Activated T-cell treated with anti-CD3 and anti-CD28 coated beads, Interleukin-2, amount 50 U/mL, for 4 hours (primary cell): ENCODE results near the gene PPP3CA. TPM values are rescaled to one million over a fixed set of nuclear protein-coding genes. Genes with fewer than 3 reads are reported as not detected.

Source experiments
- ATAC-seq, 2 donors: fragments of 200-7000 bp; cut with Tn5 transposase; one replicate each; pipeline ENCODE4 v1.10.0; 2021
- DNase-seq: peaks from one replicate; pipeline ENCODE4 v3.0.0-alpha.2; 2020
- H3K27me3 Mint-ChIP-seq: one replicate; pipeline ENCODE4 v1.8.0; 2021; ENCODE audit warnings: low read depth, mixed read lengths
- H3K36me3 Mint-ChIP-seq: one replicate; pipeline ENCODE4 v1.8.0; 2022; ENCODE audit warnings: mixed read lengths; ENCODE audit not compliant: insufficient read depth
- H3K4me1 Mint-ChIP-seq: one replicate; pipeline ENCODE4 v1.8.0; 2021; ENCODE audit warnings: low read depth, mixed read lengths
- H3K4me3 Mint-ChIP-seq: one replicate; pipeline ENCODE4 v1.8.0; 2021; ENCODE audit warnings: mild to moderate bottlenecking, moderate library complexity, mixed read lengths
- H3K9me3 Mint-ChIP-seq: one replicate; pipeline ENCODE4 v1.8.0; 2021; ENCODE audit warnings: mixed read lengths
- total RNA-seq, 3 donors: library from RNA; stranded (reverse); gene quantifications; one replicate each; pipeline ENCODE4 v1.2.1, GENCODE V29; 2021

PPP3CA gene
- total RNA-seq, 3 donors from 2014 or later: 6.7 to 11.6 (median 9.4) TPM

- peaks cover 2% of the 10 kb centered on the region for H3K36me3 Mint-ChIP-seq
- no peaks in the 10 kb centered on the region for H3K9me3 Mint-ChIP-seq
- H3K4me3 Mint-ChIP-seq: no peak overlapping the region
- peaks cover 26% of the 10 kb centered on the region for H3K4me1 Mint-ChIP-seq
- ATAC-seq (no peak), DNase-seq (no peak)
- no peaks in the 10 kb centered on the region for H3K27me3 Mint-ChIP-seq
Measured at GRCh38 chr4:101269682-101270081, 77.6 kb downstream of the PPP3CA start.

DNA sequence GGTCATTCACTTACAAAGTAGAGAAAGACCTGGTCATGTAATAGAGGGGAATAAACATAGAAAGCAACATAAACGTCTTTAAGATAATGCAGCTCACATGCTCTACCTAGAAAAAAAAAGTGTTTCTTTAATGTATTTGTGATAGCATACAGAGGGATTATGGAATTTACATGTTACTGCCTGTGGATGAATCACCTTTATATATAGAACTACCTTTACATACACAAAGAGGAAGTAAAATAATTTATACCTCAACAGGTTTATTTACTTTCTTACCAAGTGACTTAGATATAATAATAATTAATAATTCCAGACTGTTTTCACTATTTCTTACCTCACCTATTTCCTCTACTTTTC, 81.5 kb downstream of the PPP3CA start:
- Mint-ChIP-seq H3K36me3 (no peaks in the 10 kb centered on the region), H3K4me3 (no peak overlapping the region), H3K9me3 (no peaks in the 10 kb centered on the region), H3K27me3 (no peaks in the 10 kb centered on the region), H3K4me1 (peaks cover 36% of the 10 kb centered on the region)
- ATAC-seq (no peak), DNase-seq (no peak)

DNA sequence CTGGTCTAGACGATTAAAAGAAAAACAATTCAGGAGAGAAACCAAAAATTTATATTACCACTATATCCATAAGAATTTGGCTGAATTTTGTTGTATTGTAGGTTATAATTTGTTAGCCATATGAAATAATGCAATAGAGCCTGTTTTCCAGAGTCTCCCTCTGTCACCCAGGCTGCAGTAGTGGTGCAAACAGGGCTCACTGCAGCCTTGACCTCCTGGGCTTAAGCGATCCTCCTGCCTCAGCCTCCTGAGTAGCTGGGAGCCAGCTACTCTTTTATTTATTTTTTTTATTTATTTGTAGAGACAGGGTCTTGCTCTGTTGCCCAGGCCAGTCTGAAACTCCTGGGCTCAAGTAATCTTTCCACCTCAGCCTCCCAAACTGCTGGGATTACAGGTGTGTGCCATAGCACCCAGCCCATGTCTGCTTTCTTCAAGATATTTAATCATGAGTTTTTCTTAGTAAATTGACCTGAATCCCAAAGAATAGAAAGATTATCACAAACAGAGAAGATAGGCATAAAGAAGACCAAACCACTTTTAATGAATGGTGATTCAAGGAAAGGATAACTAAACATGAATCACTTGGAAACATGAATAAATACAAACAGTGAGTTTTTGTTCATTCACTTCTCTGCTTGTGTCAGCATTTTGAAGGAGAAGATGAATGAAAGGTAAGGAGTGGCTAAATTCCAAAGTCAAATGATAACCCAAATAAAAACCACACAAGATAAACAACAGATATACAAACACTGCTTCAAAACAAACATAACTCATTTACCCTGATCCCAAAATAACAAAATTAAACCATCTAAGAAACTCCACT, 82.1 kb downstream of the PPP3CA start:
- Mint-ChIP-seq H3K27me3 (no peaks in the 10 kb centered on the region), H3K4me3 (no peak overlapping the region), H3K9me3 (no peaks in the 10 kb centered on the region), H3K4me1 (peaks cover 41% of the 10 kb centered on the region), H3K36me3 (no peaks in the 10 kb centered on the region)
- ATAC-seq: no peak
- no peak for DNase-seq

GRCh38 chr4:101264512-101264911, 82.8 kb downstream of the PPP3CA start:
- Mint-ChIP-seq H3K4me1 (peaks cover 43% of the 10 kb centered on the region), H3K9me3 (no peaks in the 10 kb centered on the region), H3K36me3 (peaks cover 3% of the 10 kb centered on the region), H3K4me3 (no peak overlapping the region), H3K27me3 (no peaks in the 10 kb centered on the region)
- ATAC-seq (no peak), DNase-seq (no peak)

DNA sequence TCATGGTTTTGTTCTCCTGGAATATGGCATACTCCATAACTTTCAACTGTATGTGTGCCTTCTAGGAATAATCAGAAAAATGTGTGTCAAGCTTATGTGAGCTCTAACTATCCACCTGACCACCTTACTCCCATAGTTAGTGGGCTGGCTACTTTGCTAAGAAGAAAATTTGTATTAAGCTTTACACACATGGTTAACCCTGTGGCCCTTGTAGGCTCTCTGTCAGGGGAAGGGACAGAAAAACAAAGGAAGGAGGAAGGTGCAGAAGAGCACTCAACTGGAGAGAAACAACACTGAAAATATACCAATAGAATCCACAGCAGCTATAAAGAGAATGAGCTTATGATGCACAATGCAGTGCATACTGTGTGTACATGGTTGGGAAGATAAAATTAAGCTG, 84.6 kb downstream of the PPP3CA start:
- Mint-ChIP-seq H3K27me3 (no peaks in the 10 kb centered on the region), H3K4me1 (peaks cover 47% of the 10 kb centered on the region), H3K36me3 (peaks cover 3% of the 10 kb centered on the region), H3K9me3 (no peaks in the 10 kb centered on the region), H3K4me3 (no peak overlapping the region)
- ATAC-seq: no peak
- DNase-seq: no peak

- H3K36me3 Mint-ChIP-seq: peaks cover 3% of the 10 kb centered on the region
- ATAC-seq (peak in 1 of 2 donors; percentile 48), DNase-seq (no peak)
- no peaks in the 10 kb centered on the region for H3K27me3 Mint-ChIP-seq
- H3K4me1 Mint-ChIP-seq: peaks cover 54% of the 10 kb centered on the region
- no peak overlapping the region for H3K4me3 Mint-ChIP-seq
- no peaks in the 10 kb centered on the region for H3K9me3 Mint-ChIP-seq
Measured at GRCh38 chr4:101259876-101260275, 87.5 kb downstream of the PPP3CA start.

DNA sequence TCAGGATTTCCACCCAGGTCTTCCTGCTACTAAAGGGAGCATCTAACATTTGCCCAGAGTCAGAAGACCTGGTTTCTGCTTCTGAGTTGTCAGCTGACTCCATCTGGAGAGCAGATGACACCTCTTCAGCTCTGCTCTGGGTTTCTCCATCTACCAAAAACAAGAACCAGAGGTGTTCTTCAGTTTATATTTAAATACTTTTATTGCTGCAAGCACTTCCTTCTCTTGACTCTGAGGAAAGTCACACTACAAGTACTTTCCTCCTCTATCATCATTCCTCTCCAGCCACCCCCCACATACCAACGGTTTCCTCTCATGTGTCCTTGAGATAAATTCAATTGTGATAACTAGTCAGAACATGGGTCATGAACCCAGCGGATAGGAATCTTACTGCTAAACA, 88.4 kb downstream of the PPP3CA start:
- H3K9me3 Mint-ChIP-seq: no peaks in the 10 kb centered on the region
- no peak overlapping the region for H3K4me3 Mint-ChIP-seq
- H3K4me1 Mint-ChIP-seq: peaks cover 51% of the 10 kb centered on the region
- peak in 1 of 2 donors; percentile 38 for ATAC-seq
- H3K36me3 Mint-ChIP-seq: peaks cover 3% of the 10 kb centered on the region
- H3K27me3 Mint-ChIP-seq: no peaks in the 10 kb centered on the region
- DNase-seq: no peak

- ATAC-seq (no peak), DNase-seq (no peak)
- H3K36me3 Mint-ChIP-seq: peaks cover 3% of the 10 kb centered on the region
- peaks cover 53% of the 10 kb centered on the region for H3K4me1 Mint-ChIP-seq
- H3K27me3 Mint-ChIP-seq: no peaks in the 10 kb centered on the region
- H3K4me3 Mint-ChIP-seq: no peak overlapping the region
- no peaks in the 10 kb centered on the region for H3K9me3 Mint-ChIP-seq
Measured at GRCh38 chr4:101256222-101256621, 91.1 kb downstream of the PPP3CA start.

DNA sequence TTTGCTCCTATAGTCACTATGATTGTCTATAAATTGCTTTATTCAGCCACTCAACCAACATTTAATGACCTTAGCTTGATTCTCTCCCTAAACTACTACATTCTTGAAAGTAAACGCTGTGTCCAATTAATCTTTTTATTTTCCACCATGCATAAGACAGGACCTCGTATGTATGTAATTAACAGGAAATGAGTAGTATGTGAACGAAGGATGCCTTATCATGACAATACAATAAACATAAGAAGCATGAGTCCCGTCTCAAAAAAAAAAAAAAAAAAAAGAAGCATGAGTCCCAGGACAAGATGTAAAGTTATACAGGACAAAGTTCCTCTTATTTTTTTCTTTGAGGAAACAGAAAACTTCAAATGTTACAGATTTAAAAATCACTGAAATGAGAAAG, 92.5 kb downstream of the PPP3CA start:
- H3K4me1 Mint-ChIP-seq: peaks cover 40% of the 10 kb centered on the region
- peaks cover 2% of the 10 kb centered on the region for H3K36me3 Mint-ChIP-seq
- no peak overlapping the region for H3K4me3 Mint-ChIP-seq
- DNase-seq (no peak), ATAC-seq (no peak)
- H3K27me3 Mint-ChIP-seq: no peaks in the 10 kb centered on the region
- no peaks in the 10 kb centered on the region for H3K9me3 Mint-ChIP-seq

- Mint-ChIP-seq H3K4me3 (no peak overlapping the region), H3K4me1 (peaks cover 27% of the 10 kb centered on the region), H3K27me3 (no peaks in the 10 kb centered on the region), H3K36me3 (no peaks in the 10 kb centered on the region), H3K9me3 (no peaks in the 10 kb centered on the region)
- DNase-seq (no peak), ATAC-seq (no peak)
Measured at GRCh38 chr4:101253121-101253520, 94.2 kb downstream of the PPP3CA start.

DNA sequence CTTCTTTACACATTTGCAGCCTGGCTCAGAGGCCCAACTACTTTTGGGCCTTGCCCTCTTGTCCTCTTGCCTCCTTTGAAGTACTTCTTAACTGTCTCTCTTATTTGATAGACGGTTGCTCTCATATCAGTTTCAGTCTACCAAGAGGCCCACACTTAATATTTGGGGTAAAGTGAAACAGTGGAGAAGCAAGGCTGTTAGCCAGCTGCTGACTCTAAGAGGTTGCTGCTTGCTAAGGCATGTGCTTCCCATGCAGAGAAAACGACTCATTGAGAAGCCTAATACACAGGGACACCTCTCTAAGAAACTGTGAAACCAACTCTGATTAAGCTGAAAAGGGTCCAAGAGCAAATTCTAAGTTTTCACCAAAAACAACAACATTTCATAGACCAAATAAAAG, 94.6 kb downstream of the PPP3CA start:
- no peak for ATAC-seq
- no peaks in the 10 kb centered on the region for H3K27me3 Mint-ChIP-seq
- no peaks in the 10 kb centered on the region for H3K9me3 Mint-ChIP-seq

GRCh38 chr4:101251261-101251660, 96.1 kb downstream of the PPP3CA start:
- Mint-ChIP-seq H3K36me3 (no peaks in the 10 kb centered on the region), H3K4me3 (no peak overlapping the region), H3K4me1 (peaks cover 18% of the 10 kb centered on the region), H3K27me3 (no peaks in the 10 kb centered on the region), H3K9me3 (no peaks in the 10 kb centered on the region)
- no peak for DNase-seq
- ATAC-seq: no peak

More for the DNA sequence above, 94.6 kb downstream of the PPP3CA start:
- DNase-seq: no peak
- peaks cover 27% of the 10 kb centered on the region for H3K4me1 Mint-ChIP-seq
- no peak overlapping the region for H3K4me3 Mint-ChIP-seq
- H3K36me3 Mint-ChIP-seq: no peaks in the 10 kb centered on the region

DNA sequence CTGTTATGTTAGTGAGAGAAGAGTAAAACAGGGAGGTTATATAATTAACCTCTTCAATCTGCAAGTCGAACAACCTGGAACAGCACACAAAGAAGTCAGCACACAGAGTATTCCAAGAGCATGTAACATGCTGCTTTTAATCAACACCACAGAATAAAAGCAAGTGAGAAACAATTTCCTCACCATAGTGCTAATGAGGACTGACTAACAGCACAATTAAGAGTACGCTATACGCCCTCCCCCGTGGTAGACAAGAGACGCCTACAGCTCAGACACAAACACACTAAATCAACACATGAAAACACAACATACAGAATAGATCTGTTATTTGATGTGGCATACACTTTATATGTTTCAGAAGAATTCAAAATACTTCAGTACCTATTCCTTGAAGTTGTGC, 103.0 kb downstream of the PPP3CA start:
- no peaks in the 10 kb centered on the region for H3K27me3 Mint-ChIP-seq
- ATAC-seq (no peak), DNase-seq (no peak)
- no peaks in the 10 kb centered on the region for H3K9me3 Mint-ChIP-seq
- H3K36me3 Mint-ChIP-seq: no peaks in the 10 kb centered on the region
- H3K4me1 Mint-ChIP-seq: peaks cover 17% of the 10 kb centered on the region
- H3K4me3 Mint-ChIP-seq: no peak overlapping the region

DNA sequence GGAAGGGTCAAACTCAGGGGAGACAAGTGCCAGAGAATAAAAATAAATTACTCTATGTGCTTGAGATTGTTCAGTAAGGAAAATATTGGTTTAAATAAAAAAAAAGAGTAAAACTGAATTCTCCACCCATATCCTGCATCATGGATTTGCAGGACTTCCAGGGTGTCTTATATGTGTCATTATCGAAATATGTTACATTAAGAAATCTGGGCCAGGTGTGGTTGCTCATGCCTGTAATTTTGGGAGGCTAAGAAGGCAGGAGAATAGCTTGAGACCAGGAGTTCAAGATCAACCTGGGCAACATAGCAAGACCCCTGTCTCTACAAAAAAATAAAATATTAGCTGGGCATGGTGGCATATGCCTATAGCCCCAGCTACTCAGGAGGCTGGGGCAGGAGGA, 104.9 kb downstream of the PPP3CA start:
- DNase-seq: no peak
- Mint-ChIP-seq H3K9me3 (no peaks in the 10 kb centered on the region), H3K4me1 (peaks cover 23% of the 10 kb centered on the region), H3K27me3 (no peaks in the 10 kb centered on the region), H3K36me3 (no peaks in the 10 kb centered on the region), H3K4me3 (no peak overlapping the region)
- no peak for ATAC-seq

DNA sequence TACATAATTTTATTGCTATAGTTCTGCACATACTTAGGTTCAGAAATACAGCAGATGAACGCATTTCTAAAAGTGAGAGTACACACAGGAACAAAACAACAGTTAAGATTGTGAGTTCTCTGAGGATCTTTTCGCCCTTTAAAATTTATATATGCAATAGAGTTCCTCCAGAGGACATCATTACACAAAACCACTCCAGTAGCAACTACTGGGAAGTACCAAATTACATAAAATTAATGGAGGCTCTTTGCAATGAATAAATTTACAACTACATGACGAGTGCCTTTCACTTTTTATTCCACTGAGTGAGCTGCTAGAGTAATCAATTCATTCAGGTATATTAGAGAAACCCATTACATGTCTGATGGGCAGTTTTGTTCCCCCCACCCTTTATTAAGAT, 107.2 kb downstream of the PPP3CA start:
- Mint-ChIP-seq H3K9me3 (no peaks in the 10 kb centered on the region), H3K4me1 (peaks cover 33% of the 10 kb centered on the region), H3K36me3 (no peaks in the 10 kb centered on the region), H3K27me3 (no peaks in the 10 kb centered on the region), H3K4me3 (no peak overlapping the region)
- DNase-seq: no peak
- no peak for ATAC-seq
